HCT116 (cell line): Measurements from ENCODE around the gene SERHL2. TPM values are rescaled to one million over a fixed set of nuclear protein-coding genes. Genes with fewer than 3 reads are reported as not detected.

Experiments used
- ATAC-seq: fragments of 200-7000 bp; cut with Tn5 transposase; 2 replicates; pipeline ENCODE4 v1.9.1; 2020; ENCODE audit warnings: mild to moderate bottlenecking, moderate library complexity
- BruUV-seq: library from RNA; stranded (reverse); fragments of 400-500 nt; replicated peaks from 2 replicates; lab custom pipeline; 2021; lab: Mats Ljungman, UMichigan
- CTCF ChIA-PET: fragments of 300-600 bp; sonication (Branson Sonifier 250); formaldehyde crosslinking; loops from one replicate; lab custom pipeline; 2021; ENCODE audit warnings: antibody characterized with exemption; lab: Charles Lee
- POLR2A ChIA-PET: fragments of 300-600, 350-600 bp; sonication (Branson Sonifier 250); formaldehyde crosslinking; loops from one replicate; lab custom pipeline; 2021; ENCODE audit warnings: antibody characterized with exemption; lab: Charles Lee
- RAD21 ChIA-PET, 2 experiments: fragments of 300-600 bp; sonication (Branson Sonifier 250); formaldehyde crosslinking; loops; one replicate each; lab custom pipeline; 2023; ENCODE audit warnings: low total read pairs in 2 of 2; ENCODE audit not compliant: uncharacterized antibody in 2 of 2, unreplicated experiment in 2 of 2, low non-redundant PET in 1 of 2; lab: Charles Lee
- DNase-seq: peaks from one replicate; pipeline ENCODE4 v3.0.0-alpha.2; 2010; ENCODE audit warnings: low read depth, low spot score
- H2AFZ ChIP-seq: fragments of 200-600 bp; shearing (Covaris generic), sonication (generic); 2 replicates; pipeline ENCODE4 v1.6.1; 2017; ENCODE audit warnings: low read depth, mixed run types, mixed read lengths, antibody characterized with exemption, low read length; ENCODE audit not compliant: poor library complexity, severe bottlenecking
- H3K27ac ChIP-seq: 2 replicates; pipeline ENCODE4 v1.5.1; 2012; ENCODE audit warnings: low read depth, low read length
- H3K27me3 ChIP-seq: fragments of 200-600 bp; sonication (generic); 2 replicates; pipeline ENCODE4 v1.6.1; 2016; ENCODE audit warnings: mixed run types, low read length, mixed read lengths; ENCODE audit not compliant: insufficient read depth
- H3K36me3 ChIP-seq, 2 experiments: fragments of 200-500 bp in 1 of 2; fragments of 200-600 bp in 1 of 2; sonication (Bioruptor generic) in 1 of 2; sonication (generic) in 1 of 2; 2 replicates each; pipeline versions ENCODE4 v1.5.1 to v1.6.1; 2014 to 2016; ENCODE audit warnings: low read length in 2 of 2, inconsistent platforms in 1 of 2, mixed read lengths in 1 of 2, mixed run types in 1 of 2; ENCODE audit not compliant: insufficient read depth in 2 of 2, control insufficient read depth in 1 of 2
- H3K4me1 ChIP-seq, 2 experiments: fragments of 200-600 bp in 1 of 2; sonication (generic) in 1 of 2; 2 replicates each; pipeline versions ENCODE4 v1.5.1 to v1.6.1; 2012 to 2017; ENCODE audit warnings: low read length in 2 of 2, inconsistent platforms in 1 of 2, mild to moderate bottlenecking in 1 of 2, mixed read lengths in 1 of 2, mixed run types in 1 of 2, moderate library complexity in 1 of 2; ENCODE audit not compliant: insufficient read depth in 2 of 2, control insufficient read depth in 1 of 2
- H3K4me2 ChIP-seq: fragments of 200-600 bp; sonication (generic); 2 replicates; pipeline ENCODE4 v1.6.1; 2017; ENCODE audit warnings: mixed run types, low read length, mixed read lengths
- H3K4me3 ChIP-seq, 2 experiments: fragments of 200-600 bp in 1 of 2; sonication (generic) in 1 of 2; replicated peaks in 1 of 2; 2 replicates each; pipeline ENCODE4 v1.5.1; 2011 to 2016; ENCODE audit warnings: low read length in 2 of 2, control low read depth in 1 of 2, low read depth in 1 of 2, mild to moderate bottlenecking in 1 of 2, mixed read lengths in 1 of 2, mixed run types in 1 of 2
- H3K79me2 ChIP-seq: fragments of 200-600 bp; sonication (generic); 2 replicates; pipeline ENCODE4 v1.6.1; 2017; ENCODE audit warnings: mild to moderate bottlenecking, mixed run types, low read length, moderate library complexity, mixed read lengths; ENCODE audit not compliant: insufficient read depth
- H3K9ac ChIP-seq: fragments of 200-600 bp; sonication (generic); 2 replicates; pipeline ENCODE4 v1.6.1; 2016; ENCODE audit warnings: low read length, mixed read lengths
- H3K9me2 ChIP-seq: fragments of 200-600 bp; sonication (generic), shearing (Covaris generic); 2 replicates; pipeline ENCODE4 v1.6.1; 2017; ENCODE audit warnings: mixed run types, mild to moderate bottlenecking, moderate library complexity; ENCODE audit not compliant: insufficient read depth
- H3K9me3 ChIP-seq, 2 experiments: fragments of 200-500 bp in 1 of 2; fragments of 200-600 bp in 1 of 2; sonication (Bioruptor generic) in 1 of 2; sonication (generic) in 1 of 2; 2 replicates each; pipeline ENCODE4 v1.6.1; 2014 to 2017; ENCODE audit warnings: low read length in 2 of 2, mixed read lengths in 2 of 2, inconsistent platforms in 1 of 2, low read depth in 1 of 2, mild to moderate bottlenecking in 1 of 2, mixed run types in 1 of 2, moderate library complexity in 1 of 2; ENCODE audit not compliant: control insufficient read depth in 1 of 2, insufficient read depth in 1 of 2
- H4K20me1 ChIP-seq: fragments of 200-600 bp; sonication (generic), shearing (Covaris generic); 2 replicates; pipeline ENCODE4 v1.6.1; 2017; ENCODE audit warnings: mixed run types, mild to moderate bottlenecking, moderate library complexity; ENCODE audit not compliant: insufficient read depth
- CEBPB ChIP-seq: IDR thresholded peaks from 2 replicates; pipeline ENCODE4 v1.6.1; 2012; ENCODE audit warnings: low read depth
- ELF1 ChIP-seq: IDR thresholded peaks from 2 replicates; pipeline ENCODE4 v1.6.1; 2012; ENCODE audit warnings: low read depth, borderline replicate concordance
- EZH2phosphoT487 ChIP-seq: fragments of 200-600 bp; IDR thresholded peaks from 2 replicates; pipeline ENCODE4 v1.6.1; 2018; ENCODE audit warnings: antibody characterized with exemption, borderline replicate concordance
- RAD21 ChIP-seq: IDR thresholded peaks from 2 replicates; pipeline ENCODE4 v1.6.1; 2012; ENCODE audit warnings: low read depth, mild to moderate bottlenecking
- SP1 ChIP-seq: IDR thresholded peaks from 2 replicates; pipeline ENCODE4 v1.6.1; 2012; ENCODE audit warnings: low read depth
- SRF ChIP-seq: IDR thresholded peaks from 2 replicates; pipeline ENCODE4 v1.6.1; 2012; ENCODE audit warnings: low read depth
- ZFX ChIP-seq: fragments of 450-650 bp; IDR thresholded peaks from 2 replicates; pipeline ENCODE4 v1.6.1; 2017
- ZNF274 ChIP-seq: fragments of 200-500 bp; sonication (Bioruptor generic); IDR thresholded peaks from 2 replicates; pipeline ENCODE4 v1.6.1; 2014; ENCODE audit warnings: mild to moderate bottlenecking, low read depth, low read length, inconsistent platforms
- intact Hi-C: fragments of 100-400 bp; cut with micrococcal nuclease; formaldehyde crosslinking; loops from 2 replicates; pipeline ENCODE4 v1.10.0; 2022
- total RNA-seq: library from RNA; stranded (reverse); gene quantifications from one replicate; pipeline ENCODE4 v1.2.1, GENCODE V29; 2021; ENCODE audit not compliant: unreplicated experiment
- TF ChIP-seq, protein P1 (sequence below), 3 experiments: fragments of 200-600 bp in 1 of 3; sonication (generic) in 1 of 3; IDR thresholded peaks in 2 of 3; conservative IDR thresholded peaks in 1 of 3; 2 replicates each; pipeline ENCODE4 v1.5.1; 2012 to 2017; ENCODE audit warnings: low read depth in 2 of 3, low read length in 2 of 3, antibody characterized with exemption in 1 of 3, borderline replicate concordance in 1 of 3, control low read depth in 1 of 3, mild to moderate bottlenecking in 1 of 3, mixed read lengths in 1 of 3, mixed run types in 1 of 3, moderate library complexity in 1 of 3; ENCODE audit not compliant: insufficient read depth in 1 of 3

Gene SERHL2
- total RNA-seq, 1 experiment from 2014 or later, result not detected

DNA sequence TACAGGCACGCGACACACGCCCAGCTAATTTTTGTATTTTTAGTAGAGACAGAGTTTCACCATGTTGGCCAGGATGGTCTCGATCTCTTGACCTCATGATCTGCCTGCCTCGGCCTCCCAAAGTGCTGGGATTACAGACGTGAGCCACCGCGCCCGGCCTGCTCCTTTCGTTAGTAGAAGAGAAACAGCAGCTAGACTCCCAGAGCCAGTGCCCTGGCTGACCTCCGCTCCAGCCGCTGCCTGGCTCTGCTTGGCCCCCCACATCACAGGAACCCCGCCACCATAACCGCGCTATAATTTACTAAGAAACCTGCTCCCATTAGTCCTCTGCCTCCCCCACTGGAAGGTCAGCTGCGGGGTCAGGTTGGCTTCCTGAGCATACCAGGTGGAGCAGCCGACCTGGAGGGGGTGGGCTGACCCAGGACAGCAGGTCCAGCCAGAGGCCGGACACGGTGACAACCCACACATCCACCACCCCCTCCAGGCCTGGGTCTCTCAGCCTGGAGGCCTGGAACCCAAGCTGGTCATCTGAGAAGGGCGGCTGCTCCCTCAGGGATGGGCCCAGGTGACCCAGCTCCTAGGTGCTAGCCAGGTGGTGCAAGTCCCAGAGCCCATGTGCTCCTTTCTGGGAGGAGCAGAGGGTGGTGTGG lies 68.4 kb downstream of the SERHL2 start:
- Histone ChIP-seq H3K4me3 (no peak overlapping the region), H3K79me2 (no peaks in the 10 kb centered on the region), H3K27me3 (no peaks in the 10 kb centered on the region), H3K9me3 (no peaks in the 10 kb centered on the region), H3K27ac (peak overlapping the region; percentile 67), H4K20me1 (no peaks in the 10 kb centered on the region), H2AFZ (no peak overlapping the region), H3K4me1 (peaks cover 19 to 28% of the 10 kb centered on the region in 2 experiments), H3K36me3 (peaks cover 10 to 22% of the 10 kb centered on the region in 2 experiments; a peak in 3 of 4 replicates), H3K9me2 (no peaks in the 10 kb centered on the region), H3K4me2 (no peak overlapping the region), H3K9ac (no peak overlapping the region)
- ATAC-seq, result no peak
- ChIA-PET CTCF (interaction anchor here (0.8 to 1.8 kb wide), 4 partner anchors 13 to 246 kb away, joined by 3 to 9 read pairs (median 5); no protein-coding TSS in a partner anchor), RAD21 (interaction anchor here in 1 of 2 experiments (2.3 kb wide), 1 partner anchor 468 kb away, joined by 8 read pairs; no protein-coding TSS in a partner anchor), POLR2A (no interaction called here)
- TF ChIP-seq RAD21 (no peak), ELF1 (no peak), EZH2phosphoT487 (no peak), ZNF274 (no peak), ZFX (no peak), SP1 (no peak), SRF (no peak), CEBPB (no peak)
- TF ChIP-seq, protein P1, sequence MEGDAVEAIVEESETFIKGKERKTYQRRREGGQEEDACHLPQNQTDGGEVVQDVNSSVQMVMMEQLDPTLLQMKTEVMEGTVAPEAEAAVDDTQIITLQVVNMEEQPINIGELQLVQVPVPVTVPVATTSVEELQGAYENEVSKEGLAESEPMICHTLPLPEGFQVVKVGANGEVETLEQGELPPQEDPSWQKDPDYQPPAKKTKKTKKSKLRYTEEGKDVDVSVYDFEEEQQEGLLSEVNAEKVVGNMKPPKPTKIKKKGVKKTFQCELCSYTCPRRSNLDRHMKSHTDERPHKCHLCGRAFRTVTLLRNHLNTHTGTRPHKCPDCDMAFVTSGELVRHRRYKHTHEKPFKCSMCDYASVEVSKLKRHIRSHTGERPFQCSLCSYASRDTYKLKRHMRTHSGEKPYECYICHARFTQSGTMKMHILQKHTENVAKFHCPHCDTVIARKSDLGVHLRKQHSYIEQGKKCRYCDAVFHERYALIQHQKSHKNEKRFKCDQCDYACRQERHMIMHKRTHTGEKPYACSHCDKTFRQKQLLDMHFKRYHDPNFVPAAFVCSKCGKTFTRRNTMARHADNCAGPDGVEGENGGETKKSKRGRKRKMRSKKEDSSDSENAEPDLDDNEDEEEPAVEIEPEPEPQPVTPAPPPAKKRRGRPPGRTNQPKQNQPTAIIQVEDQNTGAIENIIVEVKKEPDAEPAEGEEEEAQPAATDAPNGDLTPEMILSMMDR (IDR thresholded peaks at IDR 0.05 in 2 of 3, conservative IDR thresholded peaks at IDR 0.05 in 1 of 3; ENCODE audit: borderline replicate concordance in 1 of 3, insufficient read depth in 1 of 3, low read depth in 2 of 3, low read length in 2 of 3), result no peak
- no TSS peak for BruUV-seq
- intact Hi-C loops, result no loop called here
- no peak for DNase-seq
